Activated T-cell treated with anti-CD3 and anti-CD28 coated beads for 1 hour (primary cell): ENCODE data around the gene PPP1R14C.

Source experiments
- DNase-seq: peaks from one replicate; pipeline ENCODE4 v3.0.0-alpha.2; 2020; ENCODE audit warnings: low read depth

Gene PPP1R14C

DNA sequence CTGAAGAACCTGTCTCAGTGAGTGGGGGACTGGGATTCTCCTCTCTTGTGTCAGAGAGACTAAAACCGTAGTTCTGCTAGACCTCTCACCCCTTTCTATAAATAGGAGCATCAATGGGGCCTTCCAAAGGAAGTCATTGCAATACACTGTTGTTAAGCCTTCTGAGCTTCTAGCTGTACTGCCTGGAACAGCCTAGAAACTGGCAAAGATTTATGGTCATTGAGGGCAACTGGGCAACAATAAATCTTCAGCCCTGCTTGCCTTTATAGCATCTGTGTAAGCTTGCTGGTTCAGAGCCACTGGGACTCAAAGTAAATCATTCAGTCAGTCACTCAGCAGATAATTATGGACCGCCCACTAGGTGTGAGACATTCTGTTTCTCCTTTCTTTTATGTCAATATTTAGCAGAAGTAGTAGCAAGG, 53.2 kb downstream of the PPP1R14C start:
- DNase-seq: no peak

DNA sequence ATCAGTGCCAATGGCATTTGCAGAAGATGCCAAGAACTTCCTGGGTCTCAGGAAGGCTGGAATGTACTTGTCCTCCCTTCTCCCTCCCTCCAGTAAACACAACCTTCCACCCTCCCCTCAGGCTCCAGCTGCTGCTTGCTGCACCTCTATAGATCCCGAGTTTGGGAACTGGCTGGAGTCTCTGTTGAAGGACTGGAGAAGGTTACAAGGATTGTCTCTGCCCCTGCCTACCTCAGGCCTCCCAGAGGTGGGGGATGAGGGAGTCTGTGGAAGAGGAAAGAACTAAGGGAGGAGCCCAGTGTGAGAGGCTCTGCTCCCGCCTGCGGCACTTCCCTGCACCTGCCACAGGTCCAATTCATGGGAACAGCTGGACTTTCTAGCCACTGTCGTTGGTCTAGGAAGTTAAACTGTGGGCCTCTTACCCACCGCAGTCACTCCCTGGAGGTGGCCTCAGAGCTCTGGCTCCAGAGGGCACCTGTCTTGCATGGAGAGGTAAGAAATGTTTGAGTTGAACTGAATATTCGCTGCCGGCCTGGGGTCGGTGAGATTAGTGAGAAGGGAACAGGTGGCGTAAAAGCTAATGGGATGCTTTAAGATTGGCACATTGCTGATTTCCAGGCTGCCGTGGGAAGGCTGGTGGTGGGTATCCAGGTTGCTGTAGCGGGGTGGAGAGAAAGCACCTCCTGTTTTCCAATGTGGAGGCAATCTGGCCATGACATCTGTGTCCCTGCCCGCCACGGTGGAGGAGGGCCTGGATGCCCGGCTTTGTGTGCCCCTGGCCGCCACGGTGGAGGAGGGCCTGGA, 54.3 kb downstream of the PPP1R14C start:
- DNase-seq: no peak

DNA sequence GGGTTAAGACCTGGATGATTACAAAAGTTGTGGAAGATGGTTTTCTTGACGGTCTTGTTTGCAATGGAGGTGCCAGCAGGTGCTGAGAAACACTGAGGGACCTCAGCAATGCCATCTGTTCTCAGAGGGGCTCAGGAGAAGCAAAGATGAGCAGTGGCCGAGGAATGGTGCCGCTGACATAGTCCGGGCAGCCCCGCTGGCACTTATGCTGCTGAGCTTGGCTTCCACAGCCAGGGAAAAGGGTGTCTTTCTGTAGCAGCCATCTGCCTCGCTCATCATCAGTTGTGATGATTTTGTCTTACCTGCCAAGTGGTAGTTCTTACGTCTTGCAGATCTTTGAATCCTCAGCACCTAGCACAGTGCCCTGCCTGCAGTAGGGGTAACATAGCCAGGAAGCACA, 55.7 kb downstream of the PPP1R14C start:
- no peak for DNase-seq

DNA sequence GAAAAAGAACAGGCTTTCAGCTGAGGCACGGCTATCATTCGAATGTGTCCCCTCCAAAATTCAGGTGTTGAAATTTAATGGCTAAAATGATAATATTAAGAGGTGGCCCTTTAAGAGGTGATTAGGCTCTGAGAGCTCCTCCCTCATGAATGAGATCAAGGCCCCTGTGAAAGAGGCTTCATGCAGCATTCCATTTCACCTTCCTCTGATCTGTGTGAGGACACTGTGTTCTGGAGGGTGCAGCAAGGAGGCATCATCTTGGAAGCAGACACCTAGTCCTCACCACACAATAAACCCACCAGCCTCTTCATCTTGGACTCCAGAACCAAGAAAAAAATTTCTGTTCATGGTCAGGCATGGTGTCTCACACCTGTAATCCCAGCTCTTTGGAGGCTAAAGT, 56.4 kb downstream of the PPP1R14C start:
- no peak for DNase-seq

DNA sequence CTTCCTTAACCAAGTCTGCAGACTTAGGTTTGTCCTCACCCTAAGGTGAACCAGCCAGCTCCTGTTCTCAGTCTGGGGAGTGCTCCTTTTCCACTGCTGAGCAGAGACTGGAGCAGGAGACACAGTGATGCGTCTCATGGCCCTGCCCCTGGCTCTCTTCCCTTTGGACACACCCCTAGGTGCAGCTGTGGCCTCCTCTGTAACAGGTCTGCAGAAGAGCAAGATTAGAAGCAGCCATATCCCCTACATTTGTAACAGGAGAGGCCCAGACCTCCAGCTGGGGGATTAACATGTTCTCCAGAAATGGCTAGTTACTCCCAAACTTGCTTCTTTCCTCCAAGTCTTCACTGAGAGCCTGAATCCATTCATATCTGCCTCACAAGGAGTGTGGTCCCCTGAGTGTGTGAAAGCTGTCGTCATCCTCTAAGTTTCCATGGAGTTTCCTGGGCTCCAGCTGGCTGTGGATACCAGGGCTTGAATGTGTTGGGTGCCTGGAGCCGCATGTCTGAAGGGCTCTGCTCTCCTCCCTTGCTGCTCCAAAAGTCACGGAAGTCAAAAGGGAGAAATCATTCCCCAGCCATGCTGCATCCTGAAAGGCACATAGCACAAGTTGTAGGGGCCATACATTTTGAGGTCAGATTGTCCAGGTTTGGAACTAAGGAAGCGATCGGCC, 57.7 kb downstream of the PPP1R14C start:
- no peak for DNase-seq

DNA sequence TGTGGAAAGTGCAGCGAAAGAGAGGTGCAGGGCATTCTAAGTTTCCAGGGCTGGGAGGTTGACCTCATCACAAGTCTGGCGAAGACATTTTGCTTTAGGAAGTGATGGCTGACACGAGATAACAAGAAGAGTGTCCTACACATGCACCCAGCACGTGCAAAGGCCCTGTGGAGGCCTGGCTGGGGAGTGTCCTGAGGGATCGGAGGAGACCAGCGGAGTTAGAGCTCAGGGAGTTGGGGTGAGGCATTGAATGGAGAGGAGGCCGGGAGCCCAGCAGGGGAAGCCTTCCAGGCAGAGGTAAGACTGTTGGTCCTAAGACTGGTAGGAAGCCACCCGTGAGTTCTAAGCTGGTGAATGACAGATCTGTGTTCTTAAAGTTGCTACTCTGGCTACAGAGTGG, 58.4 kb downstream of the PPP1R14C start:
- no peak for DNase-seq

DNA sequence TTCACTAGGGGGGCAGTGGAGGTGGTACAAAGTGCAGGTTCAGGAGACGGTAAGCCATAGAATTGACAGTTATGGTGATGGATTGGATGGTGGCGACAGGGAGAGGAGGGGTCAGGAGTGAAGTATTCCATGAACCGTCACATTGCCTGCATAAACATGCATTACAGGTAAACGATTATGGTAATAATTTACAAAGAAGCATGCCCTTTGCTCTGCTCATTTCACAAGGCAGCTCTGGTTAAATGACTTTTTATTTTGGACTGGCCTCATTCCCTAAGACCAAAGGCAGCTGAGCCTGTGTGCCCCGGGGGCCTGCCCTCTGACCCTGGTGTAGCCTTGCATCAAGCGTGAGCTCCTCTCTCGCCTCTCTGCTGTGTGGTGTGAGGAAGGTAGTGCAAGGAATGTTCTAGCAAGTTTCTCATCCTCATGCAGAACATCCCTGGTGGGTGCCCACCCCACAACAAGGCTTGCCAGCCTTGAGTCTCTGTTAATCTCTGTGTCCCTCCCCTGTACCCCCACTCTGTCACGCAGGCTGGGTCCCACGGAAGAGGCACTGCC, 59.0 kb downstream of the PPP1R14C start:
- no peak for DNase-seq

DNA sequence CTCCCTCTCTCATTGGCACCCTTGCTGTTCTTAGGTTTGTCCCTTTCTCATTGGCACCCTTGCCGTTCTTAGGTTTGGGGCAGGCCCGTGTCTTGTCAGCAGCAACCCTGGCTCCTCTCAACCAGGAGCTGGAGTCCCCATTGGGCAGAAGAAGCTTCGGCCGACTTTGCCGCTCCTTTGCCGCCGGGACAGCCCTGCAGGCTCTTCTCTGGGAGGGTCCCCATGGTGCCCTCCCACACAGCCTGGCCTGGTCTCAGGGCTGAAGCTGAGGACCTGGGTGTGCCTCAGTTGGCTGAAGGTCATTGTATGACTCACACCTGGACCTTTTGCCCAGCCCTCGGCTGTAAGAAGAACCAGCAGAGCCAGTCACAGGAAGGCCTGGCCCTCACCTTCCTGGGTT, 59.6 kb downstream of the PPP1R14C start:
- DNase-seq: no peak

DNA sequence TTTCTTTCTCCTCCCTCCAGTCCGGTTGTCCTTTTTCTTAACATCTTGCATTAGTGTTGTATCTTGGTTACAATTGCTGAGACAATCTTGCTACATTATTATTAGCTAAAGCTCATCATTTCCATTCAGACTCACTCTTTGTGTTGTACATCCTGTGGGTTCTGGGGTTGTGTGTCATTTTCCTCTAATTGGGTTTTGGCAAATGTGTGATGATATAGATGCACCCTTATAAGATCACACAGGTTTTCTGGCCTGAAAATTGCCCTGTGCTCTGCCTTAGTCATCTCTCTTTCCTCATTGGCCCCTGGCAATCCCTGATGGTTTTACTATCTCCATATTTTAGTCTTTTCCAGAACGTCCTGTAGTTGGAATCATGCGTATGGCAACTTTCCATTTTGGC, 60.1 kb downstream of the PPP1R14C start:
- DNase-seq: no peak

DNA sequence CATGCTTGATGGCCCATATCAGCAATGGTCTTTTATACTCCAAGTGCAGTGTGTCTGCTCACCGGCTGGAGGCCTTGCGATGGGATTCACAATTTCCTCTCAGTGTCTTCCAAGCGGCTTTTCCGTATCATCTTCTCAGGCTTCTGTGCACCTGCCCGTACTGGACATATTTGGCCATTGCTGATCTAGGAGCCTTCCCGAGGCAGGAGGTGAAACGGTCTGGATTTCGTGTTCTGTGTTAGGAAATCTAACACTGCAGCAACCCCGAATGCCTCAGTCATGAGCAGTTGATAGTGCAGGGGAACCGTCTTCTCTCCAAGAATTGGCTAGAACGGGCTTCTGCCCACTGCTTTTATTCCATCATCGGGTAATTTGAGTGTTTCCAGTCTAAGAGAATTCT, 60.5 kb downstream of the PPP1R14C start:
- no peak for DNase-seq

DNA sequence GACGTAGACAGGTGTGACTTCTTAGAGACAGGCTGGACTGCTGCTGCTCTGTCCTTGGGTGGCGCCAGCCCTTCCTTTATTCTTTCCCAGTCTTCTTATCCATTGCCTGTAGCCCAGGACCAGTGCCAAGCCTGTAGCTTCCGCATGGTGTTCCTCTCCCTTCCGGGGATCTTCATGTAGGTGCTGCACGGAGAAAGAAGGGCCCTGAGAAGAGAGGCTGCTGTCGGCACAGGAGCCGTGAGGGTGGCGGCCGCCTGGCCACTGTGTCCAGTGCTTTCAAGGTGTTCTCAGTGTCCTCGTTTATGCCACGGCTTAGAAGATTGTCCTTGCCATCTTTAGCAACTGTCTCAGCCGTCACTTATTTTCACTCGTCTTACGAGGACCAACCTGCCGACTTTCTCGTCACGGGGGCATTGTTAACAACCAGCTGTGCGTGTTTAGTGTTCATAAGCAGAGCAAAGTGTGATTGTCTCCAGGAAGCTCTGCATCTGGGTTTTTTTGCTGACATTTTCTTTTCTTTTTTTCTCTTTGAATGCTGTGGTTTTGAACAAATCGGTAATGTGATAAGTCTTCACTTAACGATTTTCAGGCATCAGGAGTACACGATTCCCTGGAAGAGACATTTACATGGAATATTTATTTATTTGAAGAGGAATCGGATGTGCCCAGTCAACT, 61.2 kb downstream of the PPP1R14C start:
- no peak for DNase-seq

DNA sequence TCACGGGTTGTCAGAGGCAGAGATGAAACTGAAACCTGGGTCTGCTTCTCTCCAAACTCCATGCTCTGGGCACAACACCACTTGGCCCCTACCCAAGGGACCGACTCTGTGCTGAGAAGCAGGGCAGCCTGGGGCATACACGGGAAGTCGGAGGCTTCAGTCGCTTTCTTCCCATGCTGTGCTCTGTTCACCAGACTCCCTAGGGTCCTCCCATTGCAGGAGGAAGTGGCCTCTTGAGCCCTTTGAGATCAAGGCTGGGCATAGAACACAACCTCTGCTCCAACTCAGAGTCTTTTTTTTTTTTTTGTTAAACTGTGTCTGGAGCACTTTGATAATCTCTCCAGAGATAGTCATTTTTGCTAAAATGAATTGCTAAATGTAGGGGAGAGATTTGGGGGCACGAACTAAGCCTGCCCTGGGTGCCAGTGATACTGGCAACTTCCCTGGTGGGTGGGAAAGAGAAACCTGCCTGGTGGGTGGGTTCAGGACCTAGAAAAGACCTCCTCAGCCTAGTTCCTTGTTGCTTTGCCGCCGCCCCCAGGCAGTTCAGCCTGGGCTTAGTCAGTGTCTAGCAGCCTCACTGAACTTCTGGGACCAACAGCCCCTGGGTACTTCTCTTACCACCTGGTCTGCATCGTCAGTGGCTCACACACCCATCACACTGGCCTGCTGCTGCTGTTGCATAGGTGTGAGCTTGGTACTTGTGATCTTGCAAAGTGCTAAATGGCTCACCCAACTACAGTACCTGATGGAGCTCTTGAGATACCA, 62.0 kb downstream of the PPP1R14C start:
- no peak for DNase-seq

DNA sequence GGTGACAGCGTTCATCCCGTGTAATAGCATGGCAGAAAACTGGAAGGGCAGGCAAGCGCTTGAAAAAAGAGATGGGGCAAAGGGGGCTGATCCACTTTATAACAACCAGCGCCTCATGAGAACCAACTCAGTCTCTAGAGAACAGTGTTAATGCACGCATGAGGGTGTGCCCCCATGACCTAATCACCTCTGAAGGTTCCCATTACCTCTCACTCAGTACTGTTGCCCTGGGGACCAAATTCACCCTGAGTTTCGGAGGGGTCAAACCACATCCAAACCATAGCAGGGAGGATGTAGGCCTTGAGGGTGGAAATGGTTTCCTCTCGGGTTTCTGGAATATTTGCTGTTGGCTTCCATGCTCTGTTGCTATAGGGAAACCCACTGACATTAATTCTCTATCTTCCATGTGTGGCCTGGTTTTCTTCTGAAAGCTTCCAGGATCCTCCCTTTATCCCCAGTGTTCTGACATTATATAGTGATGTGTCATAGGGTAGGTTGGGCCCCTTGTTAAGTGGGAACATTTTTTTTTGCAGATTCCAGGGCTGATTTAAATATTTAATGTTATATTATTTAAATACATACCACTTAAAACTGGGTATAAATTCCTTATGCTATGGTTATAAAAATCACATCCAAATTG, 65.2 kb downstream of the PPP1R14C start:
- no peak for DNase-seq

DNA sequence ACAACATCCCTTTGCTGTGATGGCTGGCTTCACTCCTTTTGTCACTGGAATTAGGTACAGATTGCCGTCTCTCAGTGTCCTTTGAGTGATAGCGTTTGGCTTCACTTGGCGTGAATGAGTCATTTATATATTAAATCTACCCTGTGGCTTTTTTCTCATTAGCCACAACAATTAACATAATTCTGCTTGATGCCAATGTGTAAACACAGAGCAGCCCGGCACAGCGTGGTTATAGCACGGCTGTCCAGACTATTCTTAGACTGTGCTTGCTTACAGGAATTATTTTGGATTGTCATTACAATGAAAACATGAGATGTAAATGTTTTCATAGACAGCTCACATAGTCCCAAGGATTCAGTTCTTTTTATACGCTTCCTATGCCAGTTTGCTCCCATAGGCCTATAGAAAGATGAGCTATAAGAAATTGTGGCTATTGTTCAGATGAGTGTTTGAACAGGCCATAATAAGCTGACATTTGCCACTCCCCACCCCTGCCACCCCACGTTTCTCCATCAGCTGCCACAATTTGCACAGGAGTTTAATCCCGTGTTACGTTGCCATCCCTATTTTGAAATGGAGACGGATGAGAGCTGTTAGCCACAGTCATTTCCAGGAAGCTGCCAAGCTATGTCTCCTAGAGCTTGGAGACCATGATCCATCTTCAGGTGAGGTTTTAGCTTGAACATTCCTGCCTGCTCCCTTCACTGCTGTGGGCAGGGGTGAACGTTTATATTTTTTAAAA, 65.9 kb downstream of the PPP1R14C start:
- DNase-seq: no peak

DNA sequence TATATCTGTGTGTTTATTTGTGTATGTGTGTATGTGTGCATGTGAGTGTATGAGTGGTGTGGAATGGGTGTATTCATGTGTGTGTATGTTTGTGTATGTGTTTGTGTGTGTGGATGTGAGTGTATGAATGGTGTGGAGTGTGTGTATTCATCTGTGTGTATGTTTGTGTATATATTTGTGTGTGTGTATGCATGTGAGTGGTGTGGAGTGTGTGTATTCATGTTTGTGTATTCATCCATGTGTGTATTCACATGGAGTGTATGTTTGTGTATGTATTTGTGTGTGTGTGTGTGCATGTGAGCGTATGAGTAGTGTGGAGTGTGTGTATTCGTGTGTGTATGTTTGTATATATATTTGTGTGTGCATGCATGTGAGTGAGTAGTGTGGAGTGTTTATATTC, 66.6 kb downstream of the PPP1R14C start:
- no peak for DNase-seq

DNA sequence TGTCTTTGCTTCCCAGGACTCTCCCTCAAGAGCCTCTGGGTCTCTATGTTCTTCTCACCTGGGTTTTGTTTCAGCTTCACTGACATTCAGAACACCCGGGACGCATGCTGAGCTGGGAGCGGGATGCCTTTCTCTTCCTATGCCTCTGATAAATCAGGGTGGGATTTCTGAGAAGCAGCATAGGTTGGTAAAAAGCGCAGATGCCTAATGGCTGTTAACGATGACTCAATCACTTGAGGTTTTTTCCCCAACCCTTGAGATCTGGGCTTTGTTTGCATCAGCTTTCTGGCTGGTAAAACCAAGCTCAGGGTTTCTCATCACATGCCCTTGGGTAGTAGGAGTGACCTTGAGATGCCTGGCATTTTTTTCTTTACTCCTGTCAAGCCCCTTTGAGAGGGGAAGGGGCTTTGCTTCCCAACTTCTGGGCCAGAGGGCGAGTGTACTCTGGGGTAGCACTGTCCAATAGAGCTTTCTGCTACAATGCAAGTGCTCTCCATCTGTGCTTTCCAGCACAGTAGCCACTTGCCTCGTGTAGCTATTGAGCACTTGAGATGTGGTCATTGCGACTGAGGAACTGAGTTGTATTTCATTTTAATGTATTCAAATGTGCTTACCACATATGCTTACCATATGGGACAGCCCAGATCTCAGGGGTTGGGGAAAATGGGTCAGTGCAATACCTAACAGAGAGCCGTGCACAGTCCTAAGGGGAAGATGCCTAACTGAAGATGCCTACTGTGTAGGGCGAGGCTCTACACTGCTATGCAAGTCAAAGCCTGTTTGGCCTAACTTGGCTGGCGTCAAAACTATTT, 69.1 kb downstream of the PPP1R14C start:
- DNase-seq: no peak

DNA sequence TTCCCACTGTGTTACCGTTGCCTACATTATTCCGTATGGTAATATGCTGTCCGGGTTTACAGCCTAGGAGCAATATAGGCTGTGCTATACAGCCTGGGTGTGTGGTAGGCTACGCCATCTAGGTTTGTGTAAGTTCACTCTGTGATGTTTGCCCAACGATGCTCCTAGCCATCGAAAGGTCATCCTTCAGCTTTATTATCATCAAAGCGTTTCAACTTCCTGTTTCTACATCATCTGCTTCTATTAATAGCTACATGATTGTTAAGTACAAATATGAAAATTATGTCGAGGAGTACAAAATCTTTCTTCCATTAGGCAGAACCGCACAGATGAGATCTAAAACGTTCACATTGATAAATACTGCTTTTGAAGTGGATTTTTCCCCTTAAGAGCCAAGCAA, 69.9 kb downstream of the PPP1R14C start:
- no peak for DNase-seq

DNA sequence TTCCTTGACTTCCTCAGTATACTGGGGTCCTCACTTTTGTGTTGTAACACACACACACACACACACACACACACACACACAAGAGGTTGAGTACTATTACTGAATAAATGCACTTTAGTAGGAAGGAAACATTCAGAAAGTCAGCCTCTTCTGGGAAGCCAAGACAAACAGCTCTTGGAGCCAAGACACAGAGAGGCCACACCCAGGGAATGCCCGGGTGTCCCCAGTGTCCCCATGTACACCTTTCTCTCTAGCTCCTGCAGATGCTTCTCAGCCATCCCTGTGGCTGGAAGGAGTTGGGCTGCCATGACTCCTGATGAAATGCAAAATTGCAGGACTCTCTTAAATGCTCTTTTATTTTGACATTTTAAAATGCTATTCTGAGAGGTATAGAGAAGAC, 70.5 kb downstream of the PPP1R14C start:
- DNase-seq: no peak

DNA sequence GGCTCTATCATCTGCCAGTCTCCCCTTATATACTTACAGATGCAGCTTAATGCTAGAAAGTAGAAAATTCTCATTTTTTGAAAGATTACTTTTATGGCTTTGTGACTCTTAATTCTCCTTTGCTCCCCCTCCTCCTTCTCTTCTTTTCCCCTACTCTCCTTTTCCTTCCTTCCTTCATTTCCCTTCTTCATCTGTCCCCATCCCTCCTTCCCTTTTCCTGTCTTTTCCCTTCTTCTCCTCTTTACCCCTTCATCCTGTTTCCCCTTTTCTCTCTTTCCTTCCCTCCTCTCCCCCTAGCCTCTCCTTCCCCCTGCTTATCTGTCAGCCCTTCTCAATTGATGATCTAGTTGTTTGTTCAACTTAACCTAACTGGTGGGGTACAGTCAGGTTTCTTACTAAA, 71.5 kb downstream of the PPP1R14C start:
- no peak for DNase-seq
